Caco-2 (cell line): ENCODE results near the gene SSTR5. TPM values are rescaled to one million over a fixed set of nuclear protein-coding genes. Genes with fewer than 3 reads are reported as not detected.
"Not testable (repeated sequence)": the region's sequence is repeated elsewhere in the genome, so short reads cannot be mapped to it uniquely, and the experiment has no call there.

Experiments used
- BruUV-seq: library from RNA; stranded (reverse); fragments of 400-500 nt; replicated peaks from 2 replicates; lab custom pipeline; 2021; lab: Mats Ljungman, UMichigan
- CTCF ChIA-PET: fragments of 300-600 bp; sonication (Branson Sonifier 250); formaldehyde crosslinking; loops from one replicate; lab custom pipeline; 2022; ENCODE audit warnings: antibody characterized with exemption; lab: Charles Lee
- POLR2A ChIA-PET: fragments of 300-600 bp; sonication (Branson Sonifier 250); formaldehyde crosslinking; loops from one replicate; lab custom pipeline; 2022; ENCODE audit warnings: antibody characterized with exemption; lab: Charles Lee
- DNase-seq, 2 experiments: peaks; one replicate each; pipeline versions ENCODE4 v3.0.0 to v3.0.0-alpha.2; 2020 to 2022
- H3K27me3 ChIP-seq: replicated peaks from 2 replicates; pipeline ENCODE4 v1.6.0; 2011; ENCODE audit warnings: low read length; ENCODE audit not compliant: control insufficient read depth, insufficient read depth
- H3K36me3 ChIP-seq: 2 replicates; pipeline ENCODE4 v1.5.1; 2011; ENCODE audit warnings: low read length; ENCODE audit not compliant: control insufficient read depth, insufficient read depth
- H3K4me1 ChIP-seq: fragments of 250-450 bp; sonication (Bioruptor Pico); 2 replicates; pipeline ENCODE4 v1.5.1; 2020; ENCODE audit warnings: mild to moderate bottlenecking
- H3K4me3 ChIP-seq: 2 replicates; pipeline ENCODE4 v1.5.1; 2011; ENCODE audit warnings: low read depth, mild to moderate bottlenecking, control low read depth, low read length
- H3K9me3 ChIP-seq: fragments of 250-450 bp; sonication (Bioruptor Pico); 2 replicates; pipeline ENCODE4 v1.5.1; 2020; ENCODE audit warnings: mild to moderate bottlenecking, moderate library complexity
- H3K27ac Mint-ChIP-seq: one replicate; pipeline ENCODE4 v1.8.0; 2022; ENCODE audit warnings: mixed read lengths; ENCODE audit not compliant: unreplicated experiment
- H3K27me3 Mint-ChIP-seq: one replicate; pipeline ENCODE4 v1.8.0; 2022; ENCODE audit warnings: mixed read lengths; ENCODE audit not compliant: insufficient read depth, unreplicated experiment
- H3K36me3 Mint-ChIP-seq: one replicate; pipeline ENCODE4 v1.8.0; 2022; ENCODE audit warnings: mild to moderate bottlenecking, mixed read lengths; ENCODE audit not compliant: insufficient read depth, unreplicated experiment
- H3K4me1 Mint-ChIP-seq: one replicate; pipeline ENCODE4 v1.8.0; 2022; ENCODE audit warnings: low read depth, mixed read lengths; ENCODE audit not compliant: unreplicated experiment
- H3K4me3 Mint-ChIP-seq: one replicate; pipeline ENCODE4 v1.8.0; 2022; ENCODE audit warnings: mild to moderate bottlenecking, moderate library complexity, mixed read lengths; ENCODE audit not compliant: unreplicated experiment
- H3K9me3 Mint-ChIP-seq: one replicate; pipeline ENCODE4 v1.8.0; 2022; ENCODE audit warnings: mixed read lengths; ENCODE audit not compliant: unreplicated experiment
- intact Hi-C: fragments of 100-400 bp; cut with micrococcal nuclease; formaldehyde crosslinking; loops from one replicate; pipeline ENCODE4 v1.10.0; 2022; ENCODE audit not compliant: unreplicated experiment
- total RNA-seq: library from RNA; stranded (reverse); gene quantifications from 2 replicates; pipeline ENCODE4 v1.2.3, GENCODE V29; 2022
- TF ChIP-seq, protein P1 (sequence below), 2 experiments: fragments of 200-600 bp in 1 of 2; IDR thresholded peaks; 1 replicate in 1 of 2; 2 replicates in 1 of 2; pipeline versions ENCODE4 v1.5.1 to v1.8.0; 2011 to 2022; ENCODE audit warnings: antibody characterized with exemption in 1 of 2, control low read depth in 1 of 2, inconsistent platforms in 1 of 2, low read depth in 1 of 2, low read length in 1 of 2, mild to moderate bottlenecking in 1 of 2, moderate library complexity in 1 of 2; ENCODE audit not compliant: insufficient read depth in 1 of 2, severe bottlenecking in 1 of 2, unreplicated experiment in 1 of 2

Gene SSTR5
- total RNA-seq, 1 experiment from 2014 or later: 0.23 TPM

- Mint-ChIP-seq H3K27ac (no peak overlapping the region), H3K9me3 (peaks cover 9% of the 10 kb centered on the region), H3K36me3 (no peaks in the 10 kb centered on the region), H3K4me1 (peaks cover 5% of the 10 kb centered on the region), H3K4me3 (no peak overlapping the region), H3K27me3 (no peaks in the 10 kb centered on the region)
- intact Hi-C loops: no loop called here
- BruUV-seq: no TSS peak
- H3K27me3 ChIP-seq: no peaks in the 10 kb centered on the region
- peaks cover 3% of the 10 kb centered on the region; the same call in 1 of the 2 replicates for H3K9me3 ChIP-seq
- ChIA-PET CTCF (no interaction called here), POLR2A (no interaction called here)
- no peak for DNase-seq
- H3K36me3 ChIP-seq: no peaks in the 10 kb centered on the region
- TF ChIP-seq, protein P1, sequence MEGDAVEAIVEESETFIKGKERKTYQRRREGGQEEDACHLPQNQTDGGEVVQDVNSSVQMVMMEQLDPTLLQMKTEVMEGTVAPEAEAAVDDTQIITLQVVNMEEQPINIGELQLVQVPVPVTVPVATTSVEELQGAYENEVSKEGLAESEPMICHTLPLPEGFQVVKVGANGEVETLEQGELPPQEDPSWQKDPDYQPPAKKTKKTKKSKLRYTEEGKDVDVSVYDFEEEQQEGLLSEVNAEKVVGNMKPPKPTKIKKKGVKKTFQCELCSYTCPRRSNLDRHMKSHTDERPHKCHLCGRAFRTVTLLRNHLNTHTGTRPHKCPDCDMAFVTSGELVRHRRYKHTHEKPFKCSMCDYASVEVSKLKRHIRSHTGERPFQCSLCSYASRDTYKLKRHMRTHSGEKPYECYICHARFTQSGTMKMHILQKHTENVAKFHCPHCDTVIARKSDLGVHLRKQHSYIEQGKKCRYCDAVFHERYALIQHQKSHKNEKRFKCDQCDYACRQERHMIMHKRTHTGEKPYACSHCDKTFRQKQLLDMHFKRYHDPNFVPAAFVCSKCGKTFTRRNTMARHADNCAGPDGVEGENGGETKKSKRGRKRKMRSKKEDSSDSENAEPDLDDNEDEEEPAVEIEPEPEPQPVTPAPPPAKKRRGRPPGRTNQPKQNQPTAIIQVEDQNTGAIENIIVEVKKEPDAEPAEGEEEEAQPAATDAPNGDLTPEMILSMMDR (IDR thresholded peaks at IDR 0.05; ENCODE audit: insufficient read depth in 1 of 2, low read depth in 1 of 2, low read length in 1 of 2, severe bottlenecking in 1 of 2, unreplicated experiment in 1 of 2): no peak
- no peak overlapping the region for H3K4me3 ChIP-seq
- H3K4me1 ChIP-seq: peaks cover 26% of the 10 kb centered on the region
These were observed 12.4 kb downstream of the SSTR5 start for GRCh38 chr16:1084971-1085370.

DNA sequence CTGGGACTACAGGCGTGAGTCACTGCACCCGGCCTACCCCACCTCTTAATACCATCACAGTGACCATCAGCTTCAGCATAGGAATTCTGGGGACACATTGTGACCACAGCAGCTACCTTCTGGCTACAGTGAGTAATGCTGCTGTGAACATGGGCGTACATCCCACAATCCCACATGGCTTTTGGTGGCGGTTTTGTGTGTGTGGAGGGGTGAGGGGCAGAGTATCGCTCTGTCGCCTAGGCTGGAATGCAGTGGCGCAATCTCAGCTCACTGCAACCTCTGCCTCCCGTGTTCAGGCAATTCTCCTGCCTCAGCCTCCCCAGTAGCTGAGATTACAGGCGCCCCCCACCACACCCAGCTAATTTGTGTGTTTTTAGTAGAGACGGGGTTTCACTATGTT lies 13.9 kb downstream of the SSTR5 start:
- BruUV-seq, H3K9me3 ChIP-seq, H3K27me3 ChIP-seq, H3K9me3 Mint-ChIP-seq, H3K27ac Mint-ChIP-seq, POLR2A ChIA-PET, H3K36me3 ChIP-seq, H3K4me3 Mint-ChIP-seq, intact Hi-C loops, H3K4me1 Mint-ChIP-seq, H3K36me3 Mint-ChIP-seq, DNase-seq, H3K27me3 Mint-ChIP-seq, H3K4me3 ChIP-seq: not testable (repeated sequence)
- CTCF ChIA-PET: interaction anchor here (0.9 kb wide), 1 partner anchor 29 kb away, joined by 3 read pairs; no protein-coding TSS in a partner anchor
- H3K4me1 ChIP-seq: peaks cover 35% of the 10 kb centered on the region

DNA sequence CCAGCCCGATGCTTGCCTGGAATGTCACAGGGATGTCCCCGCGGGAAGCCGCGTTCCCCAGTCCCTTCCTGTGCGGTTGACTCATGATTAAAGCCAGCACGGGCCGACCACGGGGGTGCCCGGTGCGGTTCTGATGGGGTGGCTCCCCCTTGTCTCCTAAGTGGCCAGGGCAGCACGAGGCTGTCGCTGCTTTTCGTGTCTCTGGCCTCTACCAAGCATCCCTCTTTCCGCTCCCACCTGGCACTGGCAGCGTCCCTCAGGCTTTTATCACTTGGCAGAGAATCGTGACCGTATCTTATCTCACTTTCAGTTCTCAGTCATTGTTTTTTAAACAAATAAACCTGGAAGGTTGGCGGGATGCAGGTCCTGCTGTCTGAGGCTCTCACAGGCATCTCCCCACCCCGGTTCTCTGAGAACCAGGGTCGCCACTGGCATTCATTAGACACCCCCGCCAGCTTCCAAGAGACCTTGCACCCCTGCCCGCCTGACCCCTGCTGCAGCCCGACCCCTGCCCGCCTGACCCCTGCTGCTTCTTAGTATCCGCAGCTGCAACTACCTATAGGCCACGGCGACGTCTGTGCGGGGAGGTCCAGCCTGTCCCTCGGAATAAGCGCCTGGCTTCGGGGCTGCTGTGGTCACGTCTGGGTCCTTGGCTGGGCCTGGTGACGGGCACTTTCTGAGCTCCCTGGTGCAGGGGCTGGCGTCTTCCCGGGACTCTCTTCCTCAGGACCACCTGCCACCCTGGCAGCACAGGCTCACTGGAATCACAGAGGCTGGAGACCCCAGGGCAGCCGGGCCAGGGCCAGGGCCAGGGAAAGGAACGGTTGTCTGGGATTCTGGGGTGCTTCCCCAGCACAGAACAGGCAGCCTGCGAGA lies 16.0 kb downstream of the SSTR5 start:
- Mint-ChIP-seq H3K36me3 (peaks cover 9% of the 10 kb centered on the region), H3K27ac (no peak overlapping the region), H3K4me1 (no peaks in the 10 kb centered on the region), H3K27me3 (no peaks in the 10 kb centered on the region), H3K9me3 (peaks cover 9% of the 10 kb centered on the region), H3K4me3 (no peak overlapping the region)
- CTCF ChIA-PET: interaction anchor here (0.6 kb wide), 1 partner anchor 107 kb away, joined by 3 read pairs; no protein-coding TSS in a partner anchor
- no peaks in the 10 kb centered on the region for H3K36me3 ChIP-seq
- H3K27me3 ChIP-seq: no peaks in the 10 kb centered on the region
- no TSS peak for BruUV-seq
- H3K9me3 ChIP-seq: peaks cover 3% of the 10 kb centered on the region; the same call in 1 of the 2 replicates
- no peak overlapping the region for H3K4me3 ChIP-seq
- TF ChIP-seq, protein P1 (IDR thresholded peaks at IDR 0.05; ENCODE audit: insufficient read depth in 1 of 2, low read depth in 1 of 2, low read length in 1 of 2, severe bottlenecking in 1 of 2, unreplicated experiment in 1 of 2): no peak
- H3K4me1 ChIP-seq: peaks cover 30% of the 10 kb centered on the region
- DNase-seq: no peak
- POLR2A ChIA-PET: no interaction called here
- intact Hi-C loops: no loop called here
